ENCODE measurements around the gene TMEM63C. TPM values are rescaled to one million over a fixed set of nuclear protein-coding genes. Genes with fewer than 3 reads are reported as not detected.
"Not testable (repeated sequence)": the region's sequence is repeated elsewhere in the genome, so short reads cannot be mapped to it uniquely, and the experiment has no call there.

Gene TMEM63C
- polyA plus RNA-seq, 1 donor (not counting 4 experiments of a cell fraction or from before 2014, with no cell fraction given), result 0.66 TPM

DNA sequence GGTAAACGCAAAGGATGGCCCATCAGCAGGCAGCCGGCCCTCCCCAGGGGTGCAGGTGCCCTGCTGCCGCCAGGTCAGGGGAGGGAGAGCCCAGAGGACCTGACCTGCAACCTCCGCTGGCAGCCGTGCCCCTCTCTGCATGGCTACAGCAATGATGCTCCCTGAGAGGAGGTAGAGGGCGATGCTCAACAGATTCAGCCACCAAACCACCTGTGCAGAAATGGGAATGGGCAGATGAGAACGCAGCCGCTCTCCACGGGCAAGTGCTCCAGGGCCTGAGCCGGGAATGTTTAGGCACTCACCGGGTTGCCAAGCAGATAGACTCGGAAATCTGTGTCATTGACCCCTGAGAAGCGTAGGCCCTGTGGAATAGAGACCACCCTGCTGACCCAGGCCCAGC, 98.1 kb downstream of the TMEM63C start:
- H3K9ac ChIP-seq (ENCODE audit: control insufficient read depth, extremely low read depth, insufficient read depth, low read length), result no peak overlapping the region
- H4K20me1 ChIP-seq (ENCODE audit: control insufficient read depth, extremely low read depth, insufficient read depth, low read length), result no peaks in the 10 kb centered on the region
- no peak overlapping the region for H2AFZ ChIP-seq (ENCODE audit: control insufficient read depth, low read length)
- no peaks in the 10 kb centered on the region for H3K79me2 ChIP-seq (ENCODE audit: control insufficient read depth, insufficient read depth, low read length)
- FAIRE-seq (no peak), DNase-seq (ENCODE audit: low read depth, low spot score) (no peak)
- H3K27me3 ChIP-seq (ENCODE audit: control insufficient read depth, extremely low read depth, insufficient read depth, low read length), result no peaks in the 10 kb centered on the region
- no peak overlapping the region for H3K27ac ChIP-seq (ENCODE audit: control insufficient read depth, insufficient read depth, low read length)
- H3K4me3 ChIP-seq (ENCODE audit: control insufficient read depth in 2 of 3, extremely low read depth in 1 of 3, insufficient read depth in 2 of 3, low read depth in 1 of 3, low read length in 3 of 3), result no peak overlapping the region
- dilution Hi-C loops (cut with MboI; ENCODE audit: extremely low pct_ligation_motif_present, low sequenced_read_pairs), result no loop called here
- H3K4me2 ChIP-seq (ENCODE audit: control insufficient read depth, extremely low read depth, insufficient read depth, low read depth, low read length), result no peak overlapping the region
- H3K4me1 ChIP-seq (ENCODE audit: control insufficient read depth, extremely low read depth, insufficient read depth, low read length), result no peaks in the 10 kb centered on the region
- TF ChIP-seq, protein P1, sequence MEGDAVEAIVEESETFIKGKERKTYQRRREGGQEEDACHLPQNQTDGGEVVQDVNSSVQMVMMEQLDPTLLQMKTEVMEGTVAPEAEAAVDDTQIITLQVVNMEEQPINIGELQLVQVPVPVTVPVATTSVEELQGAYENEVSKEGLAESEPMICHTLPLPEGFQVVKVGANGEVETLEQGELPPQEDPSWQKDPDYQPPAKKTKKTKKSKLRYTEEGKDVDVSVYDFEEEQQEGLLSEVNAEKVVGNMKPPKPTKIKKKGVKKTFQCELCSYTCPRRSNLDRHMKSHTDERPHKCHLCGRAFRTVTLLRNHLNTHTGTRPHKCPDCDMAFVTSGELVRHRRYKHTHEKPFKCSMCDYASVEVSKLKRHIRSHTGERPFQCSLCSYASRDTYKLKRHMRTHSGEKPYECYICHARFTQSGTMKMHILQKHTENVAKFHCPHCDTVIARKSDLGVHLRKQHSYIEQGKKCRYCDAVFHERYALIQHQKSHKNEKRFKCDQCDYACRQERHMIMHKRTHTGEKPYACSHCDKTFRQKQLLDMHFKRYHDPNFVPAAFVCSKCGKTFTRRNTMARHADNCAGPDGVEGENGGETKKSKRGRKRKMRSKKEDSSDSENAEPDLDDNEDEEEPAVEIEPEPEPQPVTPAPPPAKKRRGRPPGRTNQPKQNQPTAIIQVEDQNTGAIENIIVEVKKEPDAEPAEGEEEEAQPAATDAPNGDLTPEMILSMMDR (optimal IDR thresholded peaks at IDR 0.05 in 1 of 3, IDR thresholded peaks at IDR 0.05 in 1 of 3, conservative IDR thresholded peaks at IDR 0.05 in 1 of 3; ENCODE audit: extremely low read depth in 1 of 3, insufficient read depth in 2 of 3, low read length in 3 of 3), result no peak
- TF ChIP-seq EZH2 (IDR thresholded peaks at IDR 0.05; ENCODE audit: low read length), result no peak
- H3K9me1 ChIP-seq (ENCODE audit: control insufficient read depth, extremely low read depth, insufficient read depth, low read length), result no peaks in the 10 kb centered on the region
- no peaks in the 10 kb centered on the region for H3K9me3 ChIP-seq (ENCODE audit: control insufficient read depth, low read depth, low read length)
- peaks cover 16 to 23% of the 10 kb centered on the region in 2 experiments for H3K36me3 ChIP-seq (ENCODE audit: control insufficient read depth in 2 of 2, extremely low read depth in 1 of 2, insufficient read depth in 2 of 2, low read length in 2 of 2)

DNA sequence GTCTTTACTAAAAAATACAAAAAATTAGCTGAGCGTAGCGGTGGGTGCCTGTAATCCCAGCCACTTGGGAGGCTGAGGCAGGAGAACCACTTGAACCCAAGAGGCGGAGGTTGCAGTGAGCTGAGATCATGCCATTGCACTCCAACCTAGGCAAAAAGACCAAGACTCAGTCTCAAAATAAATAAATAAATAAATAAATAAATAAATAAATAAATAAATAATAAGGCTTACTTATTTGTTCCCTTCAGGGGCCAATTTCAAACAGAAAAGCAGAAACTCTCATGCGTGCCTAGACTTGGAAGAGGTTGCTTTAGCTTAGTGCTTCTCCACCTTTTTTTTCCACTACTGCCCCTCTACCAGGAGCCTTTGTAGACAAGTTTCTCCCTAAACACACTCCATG, 99.3 kb downstream of the TMEM63C start:
- H2AFZ ChIP-seq (ENCODE audit: control insufficient read depth, low read length); H3K4me2 ChIP-seq (ENCODE audit: control insufficient read depth, extremely low read depth, insufficient read depth, low read depth, low read length); H3K79me2 ChIP-seq (ENCODE audit: control insufficient read depth, insufficient read depth, low read length); H3K27ac ChIP-seq (ENCODE audit: control insufficient read depth, insufficient read depth, low read length); FAIRE-seq; dilution Hi-C loops (cut with MboI; ENCODE audit: extremely low pct_ligation_motif_present, low sequenced_read_pairs); DNase-seq (ENCODE audit: low read depth, low spot score); H3K4me3 ChIP-seq (ENCODE audit: control insufficient read depth in 2 of 3, extremely low read depth in 1 of 3, insufficient read depth in 2 of 3, low read depth in 1 of 3, low read length in 3 of 3); H3K9me1 ChIP-seq (ENCODE audit: control insufficient read depth, extremely low read depth, insufficient read depth, low read length); H3K9ac ChIP-seq (ENCODE audit: control insufficient read depth, extremely low read depth, insufficient read depth, low read length); H4K20me1 ChIP-seq (ENCODE audit: control insufficient read depth, extremely low read depth, insufficient read depth, low read length); H3K9me3 ChIP-seq (ENCODE audit: control insufficient read depth, low read depth, low read length); H3K27me3 ChIP-seq (ENCODE audit: control insufficient read depth, extremely low read depth, insufficient read depth, low read length); H3K4me1 ChIP-seq (ENCODE audit: control insufficient read depth, extremely low read depth, insufficient read depth, low read length): not testable (repeated sequence)
- peaks cover 16 to 31% of the 10 kb centered on the region in 2 experiments for H3K36me3 ChIP-seq (ENCODE audit: control insufficient read depth in 2 of 2, extremely low read depth in 1 of 2, insufficient read depth in 2 of 2, low read length in 2 of 2)

GRCh38 chr14:77281852-77282410, 100.3 kb downstream of the TMEM63C start:
- H3K27ac ChIP-seq (ENCODE audit: control insufficient read depth, insufficient read depth, low read length), result no peak overlapping the region
- DNase-seq (ENCODE audit: low read depth, low spot score) (no peak), FAIRE-seq (no peak)
- H3K79me2 ChIP-seq (ENCODE audit: control insufficient read depth, insufficient read depth, low read length), result no peaks in the 10 kb centered on the region
- H3K9me1 ChIP-seq (ENCODE audit: control insufficient read depth, extremely low read depth, insufficient read depth, low read length), result no peaks in the 10 kb centered on the region
- no peak overlapping the region for H3K4me3 ChIP-seq (ENCODE audit: control insufficient read depth in 2 of 3, extremely low read depth in 1 of 3, insufficient read depth in 2 of 3, low read depth in 1 of 3, low read length in 3 of 3)
- H3K4me2 ChIP-seq (ENCODE audit: control insufficient read depth, extremely low read depth, insufficient read depth, low read depth, low read length), result no peak overlapping the region
- TF ChIP-seq, protein P1 (optimal IDR thresholded peaks at IDR 0.05 in 1 of 3, IDR thresholded peaks at IDR 0.05 in 1 of 3, conservative IDR thresholded peaks at IDR 0.05 in 1 of 3; ENCODE audit: extremely low read depth in 1 of 3, insufficient read depth in 2 of 3, low read length in 3 of 3), result no peak
- TF ChIP-seq EZH2 (IDR thresholded peaks at IDR 0.05; ENCODE audit: low read length), result no peak
- no peaks in the 10 kb centered on the region for H3K9me3 ChIP-seq (ENCODE audit: control insufficient read depth, low read depth, low read length)
- no peaks in the 10 kb centered on the region for H3K4me1 ChIP-seq (ENCODE audit: control insufficient read depth, extremely low read depth, insufficient read depth, low read length)
- dilution Hi-C loops (cut with MboI; ENCODE audit: extremely low pct_ligation_motif_present, low sequenced_read_pairs), result no loop called here
- H3K36me3 ChIP-seq (ENCODE audit: control insufficient read depth in 2 of 2, extremely low read depth in 1 of 2, insufficient read depth in 2 of 2, low read length in 2 of 2), result peaks cover 19 to 34% of the 10 kb centered on the region in 2 experiments
- no peaks in the 10 kb centered on the region for H4K20me1 ChIP-seq (ENCODE audit: control insufficient read depth, extremely low read depth, insufficient read depth, low read length)
- no peak overlapping the region for H3K9ac ChIP-seq (ENCODE audit: control insufficient read depth, extremely low read depth, insufficient read depth, low read length)
- no peak overlapping the region for H2AFZ ChIP-seq (ENCODE audit: control insufficient read depth, low read length)
- no peaks in the 10 kb centered on the region for H3K27me3 ChIP-seq (ENCODE audit: control insufficient read depth, extremely low read depth, insufficient read depth, low read length)
